Mesothelial cell of epicardium (in vitro differentiated cells): ENCODE measurements around the gene TBC1D2B. TPM values are rescaled to one million over a fixed set of nuclear protein-coding genes. Genes with fewer than 3 reads are reported as not detected.

Source experiments
- DNase-seq, 2 experiments: peaks; one replicate each; pipeline ENCODE4 v3.0.0; 2021; ENCODE audit warnings: low spot score in 2 of 2; ENCODE audit not compliant: unreplicated experiment in 2 of 2
- H3K27ac Mint-ChIP-seq: 2 replicates; pipeline ENCODE4 v1.8.0; 2021; ENCODE audit warnings: mixed read lengths
- H3K27me3 Mint-ChIP-seq: 2 replicates; pipeline ENCODE4 v1.8.0; 2021; ENCODE audit warnings: low read depth, mixed read lengths
- H3K36me3 Mint-ChIP-seq: 2 replicates; pipeline ENCODE4 v1.8.0; 2021; ENCODE audit warnings: mixed read lengths
- H3K4me1 Mint-ChIP-seq: 2 replicates; pipeline ENCODE4 v1.8.0; 2021; ENCODE audit warnings: mixed read lengths
- H3K4me3 Mint-ChIP-seq: 2 replicates; pipeline ENCODE4 v1.8.0; 2021; ENCODE audit warnings: mild to moderate bottlenecking, moderate library complexity, mixed read lengths
- H3K9me3 Mint-ChIP-seq: 2 replicates; pipeline ENCODE4 v1.8.0; 2021; ENCODE audit warnings: mixed read lengths
- total RNA-seq: library from RNA; stranded (reverse); gene quantifications from 3 replicates; pipeline ENCODE4 v1.2.1, GENCODE V29; 2021
- TF ChIP-seq, protein P1 (sequence below): fragments of 200-600 bp; sonication (generic); IDR thresholded peaks from one replicate; pipeline ENCODE4 v1.5.0; 2021; ENCODE audit warnings: antibody characterized with exemption; ENCODE audit not compliant: unreplicated experiment

TBC1D2B gene
- total RNA-seq, 1 donor from 2014 or later = 39.8 TPM

DNA sequence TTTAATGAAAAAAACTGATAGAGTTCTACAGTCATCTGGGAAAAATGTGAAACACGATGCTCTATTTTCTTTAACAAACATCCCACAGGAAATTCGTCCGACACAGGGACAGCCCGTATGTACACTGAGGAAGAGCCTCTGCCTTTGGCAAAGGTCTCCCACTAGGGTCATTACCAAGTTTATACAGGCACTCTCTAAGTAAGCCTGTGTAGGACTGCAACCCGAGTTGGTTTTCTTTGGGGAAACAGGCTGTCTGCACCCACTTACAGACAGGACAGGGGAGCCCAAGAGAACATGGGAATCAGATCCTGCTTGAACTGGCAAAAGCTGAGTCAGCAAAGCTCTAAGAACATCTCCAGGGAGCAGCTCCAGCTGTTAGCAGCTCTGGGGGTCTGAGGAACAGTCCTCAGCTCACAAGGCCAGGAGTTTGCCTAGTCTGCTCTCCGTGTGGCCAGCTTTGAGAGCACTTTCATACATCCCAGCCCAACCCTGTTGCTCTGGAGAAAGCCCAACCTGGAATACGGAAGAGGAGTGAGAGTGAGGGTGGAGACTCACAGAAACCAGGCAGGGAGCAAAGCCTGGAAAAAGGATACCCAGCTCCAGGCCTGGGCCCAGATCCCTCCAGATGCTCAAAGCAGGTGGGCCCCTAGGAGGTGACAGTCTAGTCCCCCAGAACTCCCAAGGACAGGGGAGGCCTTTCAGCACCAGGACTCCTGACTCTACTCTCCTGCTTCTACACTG, 1.9 kb downstream of the TBC1D2B start:
- Mint-ChIP-seq H3K27ac (peak overlapping the region; percentile 96), H3K4me3 (peak overlapping the region; percentile 80), H3K9me3 (no peaks in the 10 kb centered on the region), H3K27me3 (no peaks in the 10 kb centered on the region), H3K36me3 (no peaks in the 10 kb centered on the region), H3K4me1 (peaks cover 37% of the 10 kb centered on the region)
- no peak for DNase-seq
- TF ChIP-seq, protein P1, sequence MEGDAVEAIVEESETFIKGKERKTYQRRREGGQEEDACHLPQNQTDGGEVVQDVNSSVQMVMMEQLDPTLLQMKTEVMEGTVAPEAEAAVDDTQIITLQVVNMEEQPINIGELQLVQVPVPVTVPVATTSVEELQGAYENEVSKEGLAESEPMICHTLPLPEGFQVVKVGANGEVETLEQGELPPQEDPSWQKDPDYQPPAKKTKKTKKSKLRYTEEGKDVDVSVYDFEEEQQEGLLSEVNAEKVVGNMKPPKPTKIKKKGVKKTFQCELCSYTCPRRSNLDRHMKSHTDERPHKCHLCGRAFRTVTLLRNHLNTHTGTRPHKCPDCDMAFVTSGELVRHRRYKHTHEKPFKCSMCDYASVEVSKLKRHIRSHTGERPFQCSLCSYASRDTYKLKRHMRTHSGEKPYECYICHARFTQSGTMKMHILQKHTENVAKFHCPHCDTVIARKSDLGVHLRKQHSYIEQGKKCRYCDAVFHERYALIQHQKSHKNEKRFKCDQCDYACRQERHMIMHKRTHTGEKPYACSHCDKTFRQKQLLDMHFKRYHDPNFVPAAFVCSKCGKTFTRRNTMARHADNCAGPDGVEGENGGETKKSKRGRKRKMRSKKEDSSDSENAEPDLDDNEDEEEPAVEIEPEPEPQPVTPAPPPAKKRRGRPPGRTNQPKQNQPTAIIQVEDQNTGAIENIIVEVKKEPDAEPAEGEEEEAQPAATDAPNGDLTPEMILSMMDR = no peak

DNA sequence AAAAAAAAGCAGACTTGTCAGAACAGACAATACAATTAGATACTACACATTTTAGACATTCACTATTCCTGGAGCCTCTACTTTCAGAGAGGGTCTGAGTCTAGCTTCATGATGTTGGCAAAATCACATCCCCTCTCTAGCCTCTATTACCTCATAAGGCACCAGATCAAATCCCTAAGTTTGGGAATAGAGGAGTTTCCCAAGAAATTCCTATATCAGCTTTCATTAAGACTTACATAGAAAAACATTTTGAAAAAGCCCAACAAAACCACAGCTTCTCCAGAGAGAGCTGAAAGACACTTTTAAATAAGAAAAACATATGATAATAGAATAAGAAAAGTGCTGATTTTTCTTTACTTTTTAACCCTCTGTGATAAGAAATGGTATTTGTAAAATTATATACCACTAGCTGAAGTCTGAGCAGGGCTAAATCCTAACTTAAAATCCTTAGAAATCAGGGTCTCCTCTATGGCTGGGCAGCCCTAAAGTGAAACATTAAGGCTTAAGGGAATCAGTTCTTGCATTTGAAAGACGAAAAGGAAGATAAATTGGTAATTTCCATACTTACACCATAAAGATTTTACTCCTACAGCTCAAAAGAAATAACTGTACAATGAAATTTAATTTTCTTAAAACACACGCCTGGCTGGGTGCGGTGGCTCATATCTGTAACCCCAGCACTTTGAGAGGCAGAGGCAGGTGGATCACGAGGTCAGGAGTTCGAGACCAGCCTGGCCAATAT, 4.3 kb downstream of the TBC1D2B start:
- H3K36me3 Mint-ChIP-seq = no peaks in the 10 kb centered on the region
- DNase-seq = no peak
- H3K4me3 Mint-ChIP-seq = no peak overlapping the region
- TF ChIP-seq, protein P1 = no peak
- H3K9me3 Mint-ChIP-seq = no peaks in the 10 kb centered on the region
- no peaks in the 10 kb centered on the region for H3K27me3 Mint-ChIP-seq
- peak overlapping the region; percentile 93 for H3K27ac Mint-ChIP-seq
- peaks cover 45% of the 10 kb centered on the region for H3K4me1 Mint-ChIP-seq

DNA sequence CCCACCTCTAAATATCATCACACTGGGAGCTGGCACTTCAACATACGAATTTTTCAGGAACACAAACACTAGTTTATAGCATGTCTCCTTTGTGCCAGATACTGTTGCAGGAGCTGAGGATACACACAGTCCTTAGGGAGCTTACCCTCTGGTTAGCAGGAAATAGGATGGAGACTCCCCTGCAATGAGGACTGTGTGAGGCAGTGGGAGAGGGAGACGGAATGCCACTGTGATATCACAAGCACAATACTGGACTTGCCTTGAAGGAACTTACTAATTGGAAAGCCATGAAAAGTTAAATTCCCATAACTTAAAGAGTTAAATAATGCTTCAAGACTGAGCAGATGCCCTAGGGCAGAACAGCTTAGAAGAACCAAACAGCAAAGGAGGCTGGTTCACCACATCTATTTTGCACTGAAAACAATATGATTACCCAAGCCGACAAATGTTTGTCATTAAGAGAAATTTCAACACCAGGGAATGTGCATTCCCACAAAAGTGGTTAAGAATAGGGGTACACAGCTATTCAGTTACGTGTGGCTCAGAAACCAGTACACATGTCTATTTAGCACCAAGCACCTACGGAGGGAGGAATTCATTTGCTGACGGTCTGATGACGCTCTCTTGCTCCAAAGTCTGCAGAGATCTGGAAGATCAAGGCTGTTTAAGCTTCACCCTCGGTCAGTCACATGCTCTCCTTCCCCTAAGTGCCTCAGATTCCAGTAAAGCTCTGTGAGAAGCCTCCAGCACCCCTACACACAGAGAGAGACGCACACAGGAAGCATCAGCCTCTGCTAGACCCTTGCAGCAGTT, 5.2 kb downstream of the TBC1D2B start:
- Mint-ChIP-seq H3K4me3 (no peak overlapping the region), H3K4me1 (peaks cover 41% of the 10 kb centered on the region), H3K27me3 (no peaks in the 10 kb centered on the region), H3K27ac (peak overlapping the region; percentile 93), H3K36me3 (no peaks in the 10 kb centered on the region), H3K9me3 (no peaks in the 10 kb centered on the region)
- TF ChIP-seq, protein P1 = no peak
- DNase-seq = no peak

DNA sequence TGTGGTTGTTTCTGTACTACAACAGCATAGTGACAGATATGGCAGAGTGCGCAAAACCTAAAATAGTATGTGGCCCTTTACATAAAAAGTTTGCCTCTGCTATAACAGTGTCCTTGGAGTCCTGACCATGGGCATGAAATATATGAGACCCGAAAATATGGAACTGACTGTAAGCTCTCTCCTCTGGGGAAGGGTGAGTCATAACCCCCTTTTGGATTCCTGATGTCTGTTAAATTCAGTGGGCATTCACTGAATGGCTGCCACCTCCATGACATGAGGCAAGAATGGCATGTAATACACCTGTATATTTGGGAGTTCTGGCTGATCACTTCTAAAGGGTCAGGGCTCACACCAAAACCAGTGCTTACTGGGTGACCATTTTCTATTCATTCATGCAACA, 6.1 kb downstream of the TBC1D2B start:
- no peaks in the 10 kb centered on the region for H3K27me3 Mint-ChIP-seq
- DNase-seq = no peak
- H3K4me1 Mint-ChIP-seq = peaks cover 38% of the 10 kb centered on the region
- TF ChIP-seq, protein P1 = no peak
- no peak overlapping the region for H3K27ac Mint-ChIP-seq
- no peak overlapping the region for H3K4me3 Mint-ChIP-seq
- H3K9me3 Mint-ChIP-seq = no peaks in the 10 kb centered on the region
- no peaks in the 10 kb centered on the region for H3K36me3 Mint-ChIP-seq

DNA sequence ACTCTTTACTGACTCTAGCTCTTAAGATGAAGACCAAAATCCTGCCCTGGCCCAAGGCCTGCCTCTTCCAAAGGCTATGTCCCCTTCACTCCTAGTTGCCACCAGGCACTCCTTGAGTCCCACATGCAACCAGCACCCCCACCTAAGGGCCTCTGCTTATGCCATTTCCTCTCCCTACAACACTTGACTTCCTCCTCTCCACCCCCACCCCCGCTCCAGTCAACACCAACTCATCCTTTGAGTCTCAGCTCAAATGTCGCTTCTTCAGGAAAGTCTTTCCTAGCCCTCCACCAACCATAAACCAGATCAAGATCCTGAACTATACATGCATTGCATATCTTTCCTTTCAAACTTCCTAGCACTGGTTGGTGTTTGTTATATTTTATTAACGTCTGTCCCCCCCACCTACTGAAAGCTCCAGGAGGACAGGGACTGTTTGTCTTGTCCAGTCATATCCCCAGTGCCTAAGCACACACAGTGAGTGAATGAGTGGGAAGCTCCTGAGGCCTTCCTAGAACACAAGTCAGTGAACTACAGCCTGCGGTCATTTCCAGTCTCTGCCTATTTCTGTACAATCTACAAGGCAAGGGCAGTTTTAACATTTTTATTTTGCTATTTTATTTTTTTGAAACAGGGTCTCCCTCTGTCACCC, 7.3 kb downstream of the TBC1D2B start:
- H3K9me3 Mint-ChIP-seq = no peaks in the 10 kb centered on the region
- H3K27me3 Mint-ChIP-seq = no peaks in the 10 kb centered on the region
- DNase-seq = no peak
- H3K4me1 Mint-ChIP-seq = peaks cover 27% of the 10 kb centered on the region
- TF ChIP-seq, protein P1 = no peak
- no peaks in the 10 kb centered on the region for H3K36me3 Mint-ChIP-seq
- peak overlapping the region; percentile 23 for H3K27ac Mint-ChIP-seq
- H3K4me3 Mint-ChIP-seq = no peak overlapping the region
